ENCODE measurements around the gene IPO4.

Gene IPO4

DNA sequence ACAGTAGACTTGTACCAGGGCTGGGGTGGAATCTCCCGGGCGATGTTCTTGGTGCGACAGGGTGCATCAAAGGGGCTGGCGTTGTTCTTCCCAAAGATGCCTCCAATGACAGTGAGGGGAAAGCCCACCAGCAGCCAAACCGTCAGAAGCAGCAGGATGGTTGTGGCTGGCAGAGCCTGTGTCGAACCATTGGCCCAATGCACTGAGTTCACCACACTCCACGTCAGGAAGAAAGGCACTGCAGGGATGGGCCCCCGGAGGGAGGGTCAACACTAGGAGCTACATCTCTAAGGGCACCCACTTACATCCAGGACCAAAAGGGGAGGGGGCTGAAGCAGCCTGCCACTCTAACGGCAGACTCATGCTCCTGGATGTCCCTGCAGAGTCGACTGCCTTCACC lies 1.8 kb upstream of the IPO4 start:
- Histone ChIP-seq H3K4me1 (ENCODE audit: control insufficient read depth, low read depth, low read length) (peaks cover 6% of the 10 kb centered on the region), H3K27me3 (ENCODE audit: insufficient read depth, low read length, poor library complexity) (no peaks in the 10 kb centered on the region), H3K9ac (ENCODE audit: low read length) (no peak overlapping the region), H3K36me3 (ENCODE audit: control insufficient read depth, insufficient read depth, low read length) (peaks cover 10% of the 10 kb centered on the region), H2BK5ac (ENCODE audit: low read length) (no peak overlapping the region), H2BK120ac (ENCODE audit: low read depth, low read length) (no peak overlapping the region), H4K8ac (ENCODE audit: low read depth, low read length) (no peak overlapping the region), H3K4me3 (ENCODE audit: low read length) (no peak overlapping the region), H3K56ac (ENCODE audit: low read length) (no peak overlapping the region), H4K5ac (ENCODE audit: low read length) (no peak overlapping the region), H3K23ac (ENCODE audit: low read length) (no peak overlapping the region), H2AK5ac (ENCODE audit: low read length) (no peak overlapping the region), H3K79me2 (ENCODE audit: control insufficient read depth, insufficient read depth, low read length) (peaks cover 11% of the 10 kb centered on the region), H3K4ac (ENCODE audit: low read depth, low read length) (no peak overlapping the region), H3K18ac (ENCODE audit: low read length) (no peak overlapping the region), H2BK15ac (replicated peaks; ENCODE audit: low read depth) (no peak overlapping the region), H3K4me2 (ENCODE audit: low read length) (no peak overlapping the region), H3K79me1 (ENCODE audit: low read length) (peaks cover 12% of the 10 kb centered on the region), H3K27ac (ENCODE audit: low read depth, low read length) (no peak overlapping the region)
- no peak for DNase-seq
- WGBS (ENCODE audit: extremely low coverage, insufficient coverage, low lambda C conversion rate) = no CpG with 5 or more reads among the region's 10 CpGs

DNA sequence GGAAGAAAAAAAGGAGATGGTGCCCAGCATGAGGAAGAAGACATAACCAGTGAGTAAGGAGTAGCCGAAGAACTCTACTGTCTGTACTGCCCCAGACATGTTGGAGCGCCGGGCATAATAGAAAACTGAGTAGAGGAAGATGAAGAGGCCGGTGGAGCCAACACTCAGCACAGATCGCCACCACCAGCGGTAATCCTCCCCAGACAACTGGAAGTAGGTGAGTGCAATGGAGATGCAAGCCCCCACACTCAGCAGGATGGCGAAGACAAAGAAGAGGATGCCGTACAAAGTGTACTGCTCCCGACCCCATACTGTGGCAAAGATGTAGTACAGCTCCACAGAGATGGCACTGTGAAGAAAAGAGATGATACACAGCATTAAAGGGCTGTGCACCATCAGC lies 844 bp upstream of the IPO4 start:
- Histone ChIP-seq H3K79me1 (ENCODE audit: low read length) (peaks cover 12% of the 10 kb centered on the region), H3K4me1 (ENCODE audit: control insufficient read depth, low read depth, low read length) (peaks cover 6% of the 10 kb centered on the region), H2AK5ac (ENCODE audit: low read length) (no peak overlapping the region), H2BK120ac (ENCODE audit: low read depth, low read length) (no peak overlapping the region), H3K9ac (ENCODE audit: low read length) (peak overlapping the region; percentile 56), H3K4me3 (ENCODE audit: low read length) (no peak overlapping the region), H3K27me3 (ENCODE audit: insufficient read depth, low read length, poor library complexity) (no peaks in the 10 kb centered on the region), H3K36me3 (ENCODE audit: control insufficient read depth, insufficient read depth, low read length) (peaks cover 13% of the 10 kb centered on the region), H2BK15ac (replicated peaks; ENCODE audit: low read depth) (no peak overlapping the region), H3K27ac (ENCODE audit: low read depth, low read length) (no peak overlapping the region), H4K8ac (ENCODE audit: low read depth, low read length) (no peak overlapping the region), H4K5ac (ENCODE audit: low read length) (peak overlapping the region; percentile 88), H3K56ac (ENCODE audit: low read length) (peak overlapping the region; percentile 37), H3K4me2 (ENCODE audit: low read length) (no peak overlapping the region), H2BK5ac (ENCODE audit: low read length) (no peak overlapping the region), H3K18ac (ENCODE audit: low read length) (no peak overlapping the region), H3K4ac (ENCODE audit: low read depth, low read length) (no peak overlapping the region), H3K23ac (ENCODE audit: low read length) (no peak overlapping the region), H3K79me2 (ENCODE audit: control insufficient read depth, insufficient read depth, low read length) (peaks cover 11% of the 10 kb centered on the region)
- WGBS (ENCODE audit: extremely low coverage, insufficient coverage, low lambda C conversion rate) = no CpG with 5 or more reads among the region's 9 CpGs
- no peak for DNase-seq

DNA sequence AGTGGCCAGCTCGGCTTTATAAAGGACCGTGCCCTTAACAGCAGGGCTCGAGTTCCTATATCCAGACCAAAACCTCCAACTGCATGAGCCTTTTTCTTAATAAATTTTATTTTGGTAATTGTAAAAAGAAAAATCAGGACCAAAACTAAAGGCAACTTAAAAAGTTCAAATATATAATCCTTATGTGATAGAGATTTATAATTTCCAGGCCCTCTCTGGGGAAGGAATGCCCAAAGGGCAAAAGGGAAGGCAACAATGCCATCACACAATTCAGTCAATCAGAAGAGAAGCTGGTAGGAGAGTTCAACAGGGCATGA lies 401 bp upstream of the IPO4 start:
- peaks cover 12% of the 10 kb centered on the region for H3K79me1 ChIP-seq (ENCODE audit: low read length)
- no peak overlapping the region for H3K23ac ChIP-seq (ENCODE audit: low read length)
- H2BK120ac ChIP-seq (ENCODE audit: low read depth, low read length) = no peak overlapping the region
- no peak overlapping the region for H2BK15ac ChIP-seq (replicated peaks; ENCODE audit: low read depth)
- no peak overlapping the region for H3K18ac ChIP-seq (ENCODE audit: low read length)
- no peak overlapping the region for H3K4me3 ChIP-seq (ENCODE audit: low read length)
- H2BK5ac ChIP-seq (ENCODE audit: low read length) = no peak overlapping the region
- peak overlapping the region; percentile 37 for H3K56ac ChIP-seq (ENCODE audit: low read length)
- DNase-seq = no peak
- peaks cover 13% of the 10 kb centered on the region for H3K36me3 ChIP-seq (ENCODE audit: control insufficient read depth, insufficient read depth, low read length)
- no peak overlapping the region for H3K27ac ChIP-seq (ENCODE audit: low read depth, low read length)
- peak overlapping the region; percentile 78 for H4K8ac ChIP-seq (ENCODE audit: low read depth, low read length)
- H3K4ac ChIP-seq (ENCODE audit: low read depth, low read length) = no peak overlapping the region
- peak overlapping the region; percentile 88 for H4K5ac ChIP-seq (ENCODE audit: low read length)
- peaks cover 6% of the 10 kb centered on the region for H3K4me1 ChIP-seq (ENCODE audit: control insufficient read depth, low read depth, low read length)
- peaks cover 11% of the 10 kb centered on the region for H3K79me2 ChIP-seq (ENCODE audit: control insufficient read depth, insufficient read depth, low read length)
- no peak overlapping the region for H3K4me2 ChIP-seq (ENCODE audit: low read length)
- WGBS (ENCODE audit: extremely low coverage, insufficient coverage, low lambda C conversion rate) = no CpG with 5 or more reads among the region's 3 CpGs
- H3K27me3 ChIP-seq (ENCODE audit: insufficient read depth, low read length, poor library complexity) = no peaks in the 10 kb centered on the region
- H3K9ac ChIP-seq (ENCODE audit: low read length) = peak overlapping the region; percentile 56
- H2AK5ac ChIP-seq (ENCODE audit: low read length) = no peak overlapping the region

DNA sequence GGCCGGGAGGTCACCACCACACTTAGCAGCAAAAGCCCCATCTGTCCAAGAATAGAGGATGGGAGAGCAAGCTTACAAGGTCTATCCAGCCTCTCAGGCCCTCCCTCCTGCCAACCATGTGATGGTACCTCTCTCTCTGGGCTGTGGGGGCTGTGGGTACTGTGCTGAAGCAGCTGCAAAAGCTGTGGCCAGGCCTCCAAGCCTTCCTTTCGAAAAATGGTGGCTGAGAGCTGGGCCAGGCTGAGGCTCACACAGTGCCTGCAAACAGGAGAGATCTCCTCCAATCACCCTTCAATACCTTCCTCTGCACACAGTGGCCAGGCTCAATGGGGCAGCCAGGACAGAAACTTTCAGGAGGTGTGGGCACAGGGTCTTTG lies 1.1 kb downstream of the IPO4 start:
- Histone ChIP-seq H3K4me1 (ENCODE audit: control insufficient read depth, low read depth, low read length) (peaks cover 6% of the 10 kb centered on the region), H3K36me3 (ENCODE audit: control insufficient read depth, insufficient read depth, low read length) (peaks cover 16% of the 10 kb centered on the region), H4K5ac (ENCODE audit: low read length) (no peak overlapping the region), H3K9ac (ENCODE audit: low read length) (peak overlapping the region; percentile 95), H2BK120ac (ENCODE audit: low read depth, low read length) (no peak overlapping the region), H3K27ac (ENCODE audit: low read depth, low read length) (no peak overlapping the region), H3K4me2 (ENCODE audit: low read length) (peak overlapping the region; percentile 74), H3K18ac (ENCODE audit: low read length) (no peak overlapping the region), H2AK5ac (ENCODE audit: low read length) (no peak overlapping the region), H3K79me2 (ENCODE audit: control insufficient read depth, insufficient read depth, low read length) (peaks cover 11% of the 10 kb centered on the region), H3K27me3 (ENCODE audit: insufficient read depth, low read length, poor library complexity) (no peaks in the 10 kb centered on the region), H4K8ac (ENCODE audit: low read depth, low read length) (no peak overlapping the region), H3K4ac (ENCODE audit: low read depth, low read length) (no peak overlapping the region), H2BK5ac (ENCODE audit: low read length) (no peak overlapping the region), H3K56ac (ENCODE audit: low read length) (no peak overlapping the region), H2BK15ac (replicated peaks; ENCODE audit: low read depth) (no peak overlapping the region), H3K4me3 (ENCODE audit: low read length) (no peak overlapping the region), H3K23ac (ENCODE audit: low read length) (no peak overlapping the region), H3K79me1 (ENCODE audit: low read length) (peaks cover 12% of the 10 kb centered on the region)
- no peak for DNase-seq
- WGBS (ENCODE audit: extremely low coverage, insufficient coverage, low lambda C conversion rate) = no CpG with 5 or more reads among the region's 2 CpGs

DNA sequence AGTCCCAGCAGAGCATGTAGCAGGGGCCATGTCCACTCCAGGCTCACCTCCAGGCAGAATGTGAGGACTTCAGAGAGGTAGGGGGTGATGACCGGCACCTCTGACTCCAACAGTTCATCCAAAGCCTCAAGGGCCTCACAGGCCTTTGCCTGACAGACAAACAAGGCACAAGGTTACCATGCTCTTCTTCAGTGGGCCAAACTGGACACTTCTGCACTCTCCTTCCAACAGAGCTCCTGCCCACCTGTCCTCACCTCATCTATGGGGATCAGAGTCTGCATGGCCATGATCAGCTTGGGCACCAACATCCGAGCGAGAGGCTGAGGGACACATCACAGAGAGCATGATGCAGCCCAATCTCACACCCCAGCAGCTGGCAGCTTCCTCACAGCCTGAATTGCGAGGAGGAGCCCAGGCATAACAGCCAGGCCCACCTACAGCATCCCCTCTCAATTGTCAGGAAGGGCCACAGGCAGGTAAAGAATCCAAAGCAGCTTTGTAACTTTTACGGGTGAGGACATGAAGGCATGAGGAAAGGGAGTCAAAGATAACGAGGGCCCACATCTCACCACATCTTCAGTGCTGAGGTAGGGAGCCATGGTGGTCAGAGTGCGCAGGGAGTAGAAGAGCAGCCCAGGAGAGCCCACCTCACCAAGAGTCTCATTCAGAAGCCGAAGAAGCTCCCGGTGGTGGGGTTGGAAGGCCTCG lies 1.6 kb downstream of the IPO4 start:
- Histone ChIP-seq H3K79me1 (ENCODE audit: low read length) (peaks cover 12% of the 10 kb centered on the region), H2AK5ac (ENCODE audit: low read length) (no peak overlapping the region), H3K4me1 (ENCODE audit: control insufficient read depth, low read depth, low read length) (peaks cover 6% of the 10 kb centered on the region), H3K27me3 (ENCODE audit: insufficient read depth, low read length, poor library complexity) (no peaks in the 10 kb centered on the region), H3K4ac (ENCODE audit: low read depth, low read length) (no peak overlapping the region), H3K4me2 (ENCODE audit: low read length) (no peak overlapping the region), H2BK5ac (ENCODE audit: low read length) (no peak overlapping the region), H3K56ac (ENCODE audit: low read length) (no peak overlapping the region), H2BK15ac (replicated peaks; ENCODE audit: low read depth) (no peak overlapping the region), H3K79me2 (ENCODE audit: control insufficient read depth, insufficient read depth, low read length) (peaks cover 11% of the 10 kb centered on the region), H3K9ac (ENCODE audit: low read length) (no peak overlapping the region), H3K23ac (ENCODE audit: low read length) (no peak overlapping the region), H3K27ac (ENCODE audit: low read depth, low read length) (no peak overlapping the region), H4K5ac (ENCODE audit: low read length) (no peak overlapping the region), H3K18ac (ENCODE audit: low read length) (no peak overlapping the region), H4K8ac (ENCODE audit: low read depth, low read length) (no peak overlapping the region), H3K4me3 (ENCODE audit: low read length) (no peak overlapping the region), H2BK120ac (ENCODE audit: low read depth, low read length) (no peak overlapping the region), H3K36me3 (ENCODE audit: control insufficient read depth, insufficient read depth, low read length) (peaks cover 13% of the 10 kb centered on the region)
- no CpG with 5 or more reads among the region's 10 CpGs for WGBS (ENCODE audit: extremely low coverage, insufficient coverage, low lambda C conversion rate)
- DNase-seq = no peak

DNA sequence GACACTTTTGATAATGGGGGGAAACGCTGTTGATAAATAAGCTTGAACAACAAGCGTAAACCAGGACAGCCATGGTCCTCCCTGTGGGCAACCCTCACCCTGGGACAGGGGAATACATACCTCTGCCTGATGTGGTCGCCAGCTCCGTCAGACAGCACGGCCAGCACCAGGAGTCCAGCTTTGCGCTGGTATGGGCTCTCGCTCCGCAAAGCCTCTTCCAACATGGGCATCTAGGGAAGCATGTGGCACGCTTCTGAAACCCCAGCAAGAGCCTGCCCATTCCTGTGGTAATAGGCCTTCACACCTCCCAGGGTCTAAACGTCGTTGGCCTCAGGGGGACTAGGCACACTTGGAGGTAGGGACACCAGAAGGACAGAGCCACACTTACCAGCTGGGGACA lies 2.9 kb downstream of the IPO4 start:
- peaks cover 12% of the 10 kb centered on the region for H3K79me1 ChIP-seq (ENCODE audit: low read length)
- H3K18ac ChIP-seq (ENCODE audit: low read length) = no peak overlapping the region
- H3K56ac ChIP-seq (ENCODE audit: low read length) = no peak overlapping the region
- H3K27ac ChIP-seq (ENCODE audit: low read depth, low read length) = no peak overlapping the region
- DNase-seq = no peak
- H3K9ac ChIP-seq (ENCODE audit: low read length) = no peak overlapping the region
- H2AK5ac ChIP-seq (ENCODE audit: low read length) = no peak overlapping the region
- no peak overlapping the region for H4K8ac ChIP-seq (ENCODE audit: low read depth, low read length)
- H4K5ac ChIP-seq (ENCODE audit: low read length) = no peak overlapping the region
- H3K23ac ChIP-seq (ENCODE audit: low read length) = no peak overlapping the region
- H2BK15ac ChIP-seq (replicated peaks; ENCODE audit: low read depth) = no peak overlapping the region
- WGBS (ENCODE audit: extremely low coverage, insufficient coverage, low lambda C conversion rate) = no CpG with 5 or more reads among the region's 11 CpGs
- H3K4ac ChIP-seq (ENCODE audit: low read depth, low read length) = no peak overlapping the region
- H2BK120ac ChIP-seq (ENCODE audit: low read depth, low read length) = no peak overlapping the region
- no peak overlapping the region for H3K4me3 ChIP-seq (ENCODE audit: low read length)
- H3K79me2 ChIP-seq (ENCODE audit: control insufficient read depth, insufficient read depth, low read length) = peaks cover 11% of the 10 kb centered on the region
- no peak overlapping the region for H3K4me2 ChIP-seq (ENCODE audit: low read length)
- no peak overlapping the region for H2BK5ac ChIP-seq (ENCODE audit: low read length)
- peaks cover 21% of the 10 kb centered on the region for H3K36me3 ChIP-seq (ENCODE audit: control insufficient read depth, insufficient read depth, low read length)
- H3K27me3 ChIP-seq (ENCODE audit: insufficient read depth, low read length, poor library complexity) = no peaks in the 10 kb centered on the region
- peaks cover 6% of the 10 kb centered on the region for H3K4me1 ChIP-seq (ENCODE audit: control insufficient read depth, low read depth, low read length)
